Measurements from ENCODE around the gene ANKRD13C. TPM values are rescaled to one million over a fixed set of nuclear protein-coding genes. Genes with fewer than 3 reads are reported as not detected.

Gene ANKRD13C
- polyA plus RNA-seq, 1 of the 3 experiments (the other 2 are of a cell fraction), result 5.2 TPM

DNA sequence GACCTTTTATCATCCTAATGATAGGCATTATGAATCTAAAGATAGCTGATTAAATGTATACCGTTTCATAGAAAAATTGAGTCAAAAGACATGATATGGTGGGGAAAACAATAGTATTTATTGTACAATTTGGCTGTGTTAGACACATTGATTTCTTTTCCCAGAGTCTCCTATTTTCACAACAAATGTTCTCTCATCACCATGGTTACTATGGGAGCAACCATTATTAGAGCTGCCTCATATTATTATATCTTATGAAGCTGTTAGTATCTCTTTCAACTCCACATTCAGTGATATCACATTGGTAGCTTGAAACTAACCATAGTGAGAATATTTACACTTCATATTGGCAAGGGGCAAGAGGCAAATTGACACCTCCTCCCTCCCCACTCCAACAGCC is 45.8 kb upstream of the ANKRD13C start:
- Histone ChIP-seq H3K36me3 (replicated peaks in 1 of 2; ENCODE audit: control insufficient read depth in 1 of 2, insufficient read depth in 2 of 2, low read length in 1 of 2) (no peaks in the 10 kb centered on the region), H3K9me3 (no peaks in the 10 kb centered on the region), H4K20me1 (ENCODE audit: insufficient read depth) (no peaks in the 10 kb centered on the region), H3K27ac (ENCODE audit: low read depth in 2 of 2, low read length in 1 of 2) (no peak overlapping the region), H3K4me2 (no peak overlapping the region), H3K9me2 (no peaks in the 10 kb centered on the region), H3K79me2 (ENCODE audit: insufficient read depth) (no peaks in the 10 kb centered on the region), H3K4me1 (ENCODE audit: control insufficient read depth in 1 of 2, insufficient read depth in 2 of 2, low read depth in 1 of 2, low read length in 1 of 2) (no peaks in the 10 kb centered on the region), H2AFZ (ENCODE audit: low read depth) (no peak overlapping the region), H3K27me3 (ENCODE audit: insufficient read depth) (no peaks in the 10 kb centered on the region), H3K4me3 (ENCODE audit: low read depth in 2 of 2, low read length in 1 of 2) (no peak overlapping the region), H3K9ac (no peak overlapping the region), H3F3A (replicated peaks; ENCODE audit: insufficient read depth) (no peaks in the 10 kb centered on the region)
- ChIA-PET POLR2A (interaction anchor here (1.2 kb wide), 1 partner anchor 11 kb away, joined by 3 read pairs; the partner anchor contains the start of gene CTH), CTCF (interaction anchor here (1.1 to 1.9 kb wide), 2 partner anchors 11 to 18 kb away, joined by 3 to 6 read pairs; partner anchors contain the start of gene CTH)
- TF ChIP-seq NFIC (IDR thresholded peaks at IDR 0.05; ENCODE audit: borderline replicate concordance) (no peak), FOXJ3 (CRISPR knock-in tag; IDR thresholded peaks at IDR 0.05) (no peak), RCOR1 (IDR thresholded peaks at IDR 0.05; ENCODE audit: low read length) (no peak), EP300 (IDR thresholded peaks at IDR 0.05; ENCODE audit: borderline replicate concordance in 1 of 2, low read depth in 1 of 2, low read length in 1 of 2) (no peak), FOXM1 (IDR thresholded peaks at IDR 0.05; ENCODE audit: low read depth) (no peak), IRF3 (IDR thresholded peaks at IDR 0.05; ENCODE audit: low read depth, low read length) (no peak), POLR2AphosphoS5 (IDR thresholded peaks at IDR 0.05; ENCODE audit: low read depth, low read length) (no peak), YY1 (IDR thresholded peaks at IDR 0.05; ENCODE audit: low read depth) (no peak), GABPA (IDR thresholded peaks at IDR 0.05; ENCODE audit: low read depth) (no peak), RFX5 (IDR thresholded peaks at IDR 0.05; ENCODE audit: low read length) (no peak), GATA2 (CRISPR knock-in tag; IDR thresholded peaks at IDR 0.05) (no peak), USF1 (IDR thresholded peaks at IDR 0.05; ENCODE audit: borderline replicate concordance, low read depth) (no peak), CHD2 (IDR thresholded peaks at IDR 0.05; ENCODE audit: low read length, partially characterized antibody) (no peak)
- TF ChIP-seq, protein P1, sequence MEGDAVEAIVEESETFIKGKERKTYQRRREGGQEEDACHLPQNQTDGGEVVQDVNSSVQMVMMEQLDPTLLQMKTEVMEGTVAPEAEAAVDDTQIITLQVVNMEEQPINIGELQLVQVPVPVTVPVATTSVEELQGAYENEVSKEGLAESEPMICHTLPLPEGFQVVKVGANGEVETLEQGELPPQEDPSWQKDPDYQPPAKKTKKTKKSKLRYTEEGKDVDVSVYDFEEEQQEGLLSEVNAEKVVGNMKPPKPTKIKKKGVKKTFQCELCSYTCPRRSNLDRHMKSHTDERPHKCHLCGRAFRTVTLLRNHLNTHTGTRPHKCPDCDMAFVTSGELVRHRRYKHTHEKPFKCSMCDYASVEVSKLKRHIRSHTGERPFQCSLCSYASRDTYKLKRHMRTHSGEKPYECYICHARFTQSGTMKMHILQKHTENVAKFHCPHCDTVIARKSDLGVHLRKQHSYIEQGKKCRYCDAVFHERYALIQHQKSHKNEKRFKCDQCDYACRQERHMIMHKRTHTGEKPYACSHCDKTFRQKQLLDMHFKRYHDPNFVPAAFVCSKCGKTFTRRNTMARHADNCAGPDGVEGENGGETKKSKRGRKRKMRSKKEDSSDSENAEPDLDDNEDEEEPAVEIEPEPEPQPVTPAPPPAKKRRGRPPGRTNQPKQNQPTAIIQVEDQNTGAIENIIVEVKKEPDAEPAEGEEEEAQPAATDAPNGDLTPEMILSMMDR (IDR thresholded peaks at IDR 0.05), result no peak
- TF ChIP-seq, protein P2, sequence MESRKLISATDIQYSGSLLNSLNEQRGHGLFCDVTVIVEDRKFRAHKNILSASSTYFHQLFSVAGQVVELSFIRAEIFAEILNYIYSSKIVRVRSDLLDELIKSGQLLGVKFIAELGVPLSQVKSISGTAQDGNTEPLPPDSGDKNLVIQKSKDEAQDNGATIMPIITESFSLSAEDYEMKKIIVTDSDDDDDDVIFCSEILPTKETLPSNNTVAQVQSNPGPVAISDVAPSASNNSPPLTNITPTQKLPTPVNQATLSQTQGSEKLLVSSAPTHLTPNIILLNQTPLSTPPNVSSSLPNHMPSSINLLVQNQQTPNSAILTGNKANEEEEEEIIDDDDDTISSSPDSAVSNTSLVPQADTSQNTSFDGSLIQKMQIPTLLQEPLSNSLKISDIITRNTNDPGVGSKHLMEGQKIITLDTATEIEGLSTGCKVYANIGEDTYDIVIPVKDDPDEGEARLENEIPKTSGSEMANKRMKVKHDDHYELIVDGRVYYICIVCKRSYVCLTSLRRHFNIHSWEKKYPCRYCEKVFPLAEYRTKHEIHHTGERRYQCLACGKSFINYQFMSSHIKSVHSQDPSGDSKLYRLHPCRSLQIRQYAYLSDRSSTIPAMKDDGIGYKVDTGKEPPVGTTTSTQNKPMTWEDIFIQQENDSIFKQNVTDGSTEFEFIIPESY (IDR thresholded peaks at IDR 0.05; ENCODE audit: borderline replicate concordance, low read depth), result no peak
- TF ChIP-seq, protein P3, sequence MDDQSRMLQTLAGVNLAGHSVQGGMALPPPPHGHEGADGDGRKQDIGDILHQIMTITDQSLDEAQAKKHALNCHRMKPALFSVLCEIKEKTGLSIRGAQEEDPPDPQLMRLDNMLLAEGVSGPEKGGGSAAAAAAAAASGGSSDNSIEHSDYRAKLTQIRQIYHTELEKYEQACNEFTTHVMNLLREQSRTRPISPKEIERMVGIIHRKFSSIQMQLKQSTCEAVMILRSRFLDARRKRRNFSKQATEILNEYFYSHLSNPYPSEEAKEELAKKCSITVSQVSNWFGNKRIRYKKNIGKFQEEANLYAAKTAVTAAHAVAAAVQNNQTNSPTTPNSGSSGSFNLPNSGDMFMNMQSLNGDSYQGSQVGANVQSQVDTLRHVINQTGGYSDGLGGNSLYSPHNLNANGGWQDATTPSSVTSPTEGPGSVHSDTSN (IDR thresholded peaks at IDR 0.05), result no peak
- WGBS (ENCODE audit: low lambda C conversion rate), result 82% methylated on average over 1 of the region's 1 CpG
- no peak for DNase-seq
